Bronchial epithelial cell (primary cell): Measurements from ENCODE around the gene TLK2. TPM values are rescaled to one million over a fixed set of nuclear protein-coding genes. Genes with fewer than 3 reads are reported as not detected.

Experiments used
- DNase-seq: peaks from one replicate; pipeline ENCODE4 v3.0.0-alpha.2; 2010; ENCODE audit warnings: low read depth
- FAIRE-seq: peaks from 2 replicates; lab custom pipeline; 2011; peaks lifted over from hg19 to GRCh38; lab: Jason Lieb, UNC
- H3K27me3 ChIP-seq: 2 replicates; pipeline ENCODE4 v1.5.1; 2011; ENCODE audit warnings: low read length; ENCODE audit not compliant: control insufficient read depth, insufficient read depth
- H3K36me3 ChIP-seq: 2 replicates; pipeline ENCODE4 v1.5.1; 2011; ENCODE audit warnings: low read length; ENCODE audit not compliant: control insufficient read depth, insufficient read depth
- H3K4me3 ChIP-seq: 2 replicates; pipeline ENCODE4 v1.5.1; 2011; ENCODE audit warnings: mild to moderate bottlenecking, low read depth, low read length, control low read depth
- CTCF ChIP-seq: IDR thresholded peaks from 2 replicates; pipeline ENCODE4 v1.5.1; 2011; ENCODE audit warnings: mild to moderate bottlenecking, moderate library complexity, low read length, control low read depth, inconsistent platforms; ENCODE audit not compliant: insufficient read depth, severe bottlenecking
- total RNA-seq: library from RNA; depleted of rRNA; stranded (reverse); fragments of >200 nt; gene quantifications from 2 replicates; pipeline ENCODE4 v1.2.1, GENCODE V29; 2014

TLK2 gene
- total RNA-seq, 1 donor from 2014 or later: 37.4 TPM

- FAIRE-seq (no peak), DNase-seq (no peak)
- no peak for TF ChIP-seq CTCF
- H3K4me3 ChIP-seq: no peak overlapping the region
- H3K27me3 ChIP-seq: no peaks in the 10 kb centered on the region
- H3K36me3 ChIP-seq: peaks cover 5% of the 10 kb centered on the region
Measured at GRCh38 chr17:62616993-62617893, 138.6 kb downstream of the TLK2 start.

- peak; percentile 46 for DNase-seq
Measured at GRCh38 chr17:62617894-62618472, 139.4 kb downstream of the TLK2 start.

GRCh38 chr17:62618647-62619416 lies 140.2 kb downstream of the TLK2 start:
- FAIRE-seq (no peak), DNase-seq (no peak)
- no peak overlapping the region for H3K4me3 ChIP-seq
- TF ChIP-seq CTCF: no peak
- H3K27me3 ChIP-seq: no peaks in the 10 kb centered on the region
- peaks cover 4% of the 10 kb centered on the region for H3K36me3 ChIP-seq

More at GRCh38 chr17:62617894-62618472, 139.4 kb downstream of the TLK2 start:
- FAIRE-seq: no peak
- Histone ChIP-seq H3K27me3 (no peaks in the 10 kb centered on the region), H3K4me3 (no peak overlapping the region), H3K36me3 (peaks cover 4% of the 10 kb centered on the region)
- TF ChIP-seq CTCF: no peak

DNA sequence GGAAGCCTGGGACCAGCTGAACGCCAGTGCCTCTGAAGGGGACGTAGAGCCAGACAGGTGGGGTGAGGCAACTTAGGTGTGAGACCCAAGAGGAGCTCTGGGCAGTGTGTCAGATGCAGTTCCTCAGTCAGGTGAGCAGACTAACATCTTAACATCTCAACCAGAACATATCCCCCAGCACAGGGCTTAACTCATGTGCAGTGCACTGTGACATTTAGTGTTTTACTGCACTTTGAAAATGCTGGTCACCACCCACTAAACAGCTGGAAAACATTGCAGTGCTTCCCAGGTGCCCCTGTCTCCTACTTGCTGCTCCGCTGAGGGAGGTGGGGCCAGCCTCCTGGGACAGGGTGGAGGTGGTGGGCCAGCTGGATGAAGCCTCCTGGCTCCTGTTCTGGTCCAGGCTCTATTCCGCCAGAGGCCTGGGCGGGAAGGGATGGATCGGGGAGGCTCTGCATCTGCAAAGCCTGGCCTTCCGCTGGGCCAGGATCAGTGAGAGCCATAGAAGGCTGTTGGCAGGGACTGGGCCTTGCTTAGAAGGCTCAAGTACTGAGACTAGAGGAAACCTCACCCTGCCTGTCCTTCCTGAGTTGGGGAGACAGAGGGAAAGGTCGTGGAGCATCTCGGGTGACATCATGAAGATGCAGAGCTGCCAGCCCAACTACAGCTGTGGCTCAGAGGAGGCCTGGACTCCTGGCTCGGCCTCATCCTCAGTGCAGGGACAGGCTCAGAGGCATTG lies 141.0 kb downstream of the TLK2 start:
- FAIRE-seq: no peak
- Histone ChIP-seq H3K27me3 (no peaks in the 10 kb centered on the region), H3K4me3 (no peak overlapping the region), H3K36me3 (peaks cover 2% of the 10 kb centered on the region)
- no peak for TF ChIP-seq CTCF
- no peak for DNase-seq

- Histone ChIP-seq H3K27me3 (no peaks in the 10 kb centered on the region), H3K36me3 (no peaks in the 10 kb centered on the region), H3K4me3 (no peak overlapping the region)
- no peak for FAIRE-seq
- TF ChIP-seq CTCF: no peak
- no peak for DNase-seq
Measured at GRCh38 chr17:62621223-62621622, 142.6 kb downstream of the TLK2 start.
